Thoracic aorta (tissue), 2 donors: ENCODE results near the gene TPRN. TPM values are rescaled to one million over a fixed set of nuclear protein-coding genes. Genes with fewer than 3 reads are reported as not detected.

Source experiments
- ATAC-seq: fragments of 150-250 bp; one replicate; pipeline ENCODE4 v1.8.0; 2017; ENCODE audit warnings: low read depth; ENCODE audit not compliant: insufficient number of reproducible peaks, low FRiP score
- DNase-seq: peaks from one replicate; pipeline ENCODE4 v3.0.0-alpha.2; 2020; ENCODE audit warnings: low spot score
- H3K27ac ChIP-seq, 2 donors: fragments of 200-600 bp; sonication (generic); 1 replicate in 1 of 2; 2 replicates in 1 of 2; pipeline ENCODE4 v1.5.1; 2016; ENCODE audit warnings: mild to moderate bottlenecking in 2 of 2, moderate library complexity in 2 of 2
- H3K27me3 ChIP-seq: fragments of 200-600 bp; sonication (generic); replicated peaks from 2 replicates; pipeline ENCODE4 v1.6.0; 2016; ENCODE audit warnings: mild to moderate bottlenecking; ENCODE audit not compliant: insufficient read depth
- H3K36me3 ChIP-seq: fragments of 200-600 bp; sonication (generic); one replicate; pipeline ENCODE4 v1.5.1; 2016
- H3K4me1 ChIP-seq, 2 donors: fragments of 200-600 bp; sonication (generic); 1 replicate in 1 of 2; 2 replicates in 1 of 2; pipeline versions ENCODE4 v1.5.1 to v1.6.0; 2016; ENCODE audit warnings: low read depth in 2 of 2, mild to moderate bottlenecking in 1 of 2; ENCODE audit not compliant: control insufficient read depth in 1 of 2
- H3K4me3 ChIP-seq: fragments of 200-600 bp; sonication (generic); 2 replicates; pipeline ENCODE4 v1.5.1; 2016; ENCODE audit warnings: mild to moderate bottlenecking
- H3K9me3 ChIP-seq: fragments of 200-600 bp; sonication (generic); 2 replicates; pipeline ENCODE4 v1.5.1; 2016
- CTCF ChIP-seq: fragments of 200-600 bp; sonication (generic); IDR thresholded peaks from one replicate; pipeline ENCODE4 v1.5.1; 2019; ENCODE audit warnings: antibody characterized with exemption
- total RNA-seq, 2 donors: library from RNA; depleted of rRNA; stranded (reverse); fragments of >200 nt; gene quantifications; one replicate each; pipeline versions ENCODE4 v1.1.0 to v1.2.3, GENCODE V29; 2016

The TPRN gene
- total RNA-seq, 2 donors from 2014 or later, result 4.7 to 5.6 TPM

GRCh38 chr9:137191245-137191644 lies 9.3 kb downstream of the TPRN start:
- no peaks in the 10 kb centered on the region for H3K27me3 ChIP-seq
- no peak overlapping the region for H3K4me3 ChIP-seq
- H3K27ac ChIP-seq, result no peak overlapping the region
- no peak for DNase-seq
- H3K9me3 ChIP-seq, result no peaks in the 10 kb centered on the region
- no peak for TF ChIP-seq CTCF
- peaks cover 15% of the 10 kb centered on the region for H3K36me3 ChIP-seq
- H3K4me1 ChIP-seq, result peaks cover 28 to 34% of the 10 kb centered on the region in 2 donors
- ATAC-seq, result no peak

GRCh38 chr9:137190315-137190856 lies 10.2 kb downstream of the TPRN start:
- no peak overlapping the region for H3K4me3 ChIP-seq
- ATAC-seq (no peak), DNase-seq (no peak)
- H3K36me3 ChIP-seq, result peaks cover 19% of the 10 kb centered on the region
- H3K4me1 ChIP-seq, result peaks cover 30 to 39% of the 10 kb centered on the region in 2 donors
- H3K9me3 ChIP-seq, result no peaks in the 10 kb centered on the region
- H3K27me3 ChIP-seq, result no peaks in the 10 kb centered on the region
- H3K27ac ChIP-seq, result peak overlapping the region in 1 of 2 donors; percentile 93
- TF ChIP-seq CTCF, result no peak

- H3K4me3 ChIP-seq, result peak overlapping the region; percentile 84
- ATAC-seq (no peak), DNase-seq (no peak)
- peaks cover 30 to 39% of the 10 kb centered on the region in 2 donors for H3K4me1 ChIP-seq
- TF ChIP-seq CTCF, result no peak
- no peaks in the 10 kb centered on the region for H3K27me3 ChIP-seq
- H3K9me3 ChIP-seq, result no peaks in the 10 kb centered on the region
- peaks cover 21% of the 10 kb centered on the region for H3K36me3 ChIP-seq
- H3K27ac ChIP-seq, result peak overlapping the region; percentile 93
Observed at GRCh38 chr9:137189297-137190295, 10.9 kb downstream of the TPRN start.

GRCh38 chr9:137188490-137189296 lies 11.8 kb downstream of the TPRN start, which contains the start of the genes ANAPC2 and SSNA1:
TSS of gene ANAPC2 (minus strand) at chr9:137188560. CDS start at chr9:137188532, 28 bp downstream.
TSS of gene SSNA1 (plus strand) at chr9:137188676. CDS start at chr9:137188727, 51 bp downstream.
- peak; percentile 18 for TF ChIP-seq CTCF
- peaks cover 30% of the 10 kb centered on the region for H3K36me3 ChIP-seq
- peak; percentile 83 for ATAC-seq
- peak; percentile 52 for DNase-seq
- H3K27me3 ChIP-seq, result no peaks in the 10 kb centered on the region
- peak within 1 kb of the TSS; percentile 84 for H3K4me3 ChIP-seq
- H3K4me1 ChIP-seq, result peaks cover 30 to 39% of the 10 kb centered on the region in 2 donors
- H3K9me3 ChIP-seq, result no peaks in the 10 kb centered on the region
- peak within 1 kb of the TSS; percentile 93 for H3K27ac ChIP-seq
